HepG2 (cell line): ENCODE data around the gene KLHL11. TPM values are rescaled to one million over a fixed set of nuclear protein-coding genes. Genes with fewer than 3 reads are reported as not detected.

Experiments used
- CEBPZ ChIP-seq: IDR thresholded peaks from 2 replicates; pipeline ENCODE4 v1.6.1; 2012; ENCODE audit warnings: low read length, improper control_type of control experiment
- FOXM1 ChIP-seq: sonication (generic); formaldehyde crosslinking; IDR thresholded peaks from 2 replicates; pipeline ENCODE4 v1.5.0; 2020; ENCODE audit warnings: missing genetic modification reagents
- HMGXB4 ChIP-seq, 2 experiments: sonication (generic) in 1 of 2; formaldehyde crosslinking in 1 of 2; IDR thresholded peaks; 2 replicates each; pipeline versions ENCODE4 v1.4.0 to v1.6.1; 2018 to 2020; ENCODE audit warnings: missing genetic modification reagents in 2 of 2, borderline replicate concordance in 1 of 2, low read depth in 1 of 2, mild to moderate bottlenecking in 1 of 2, missing biosample characterization in 1 of 2
- HNRNPL ChIP-seq: fragments of 200-400 bp; formaldehyde crosslinking; IDR thresholded peaks from 2 replicates; pipeline ENCODE4 v1.6.1; 2017; ENCODE audit warnings: mild to moderate bottlenecking, low read depth, low read length
- MEF2D ChIP-seq: sonication (generic); formaldehyde crosslinking; IDR thresholded peaks from 2 replicates; pipeline ENCODE4 v1.5.1; 2020; ENCODE audit warnings: mild to moderate bottlenecking, missing genetic modification reagents
- MTERF4 ChIP-seq: sonication (generic); formaldehyde crosslinking; IDR thresholded peaks from 2 replicates; pipeline ENCODE4 v1.8.0; 2023; ENCODE audit warnings: mild to moderate bottlenecking, missing genetic modification reagents
- MTF2 ChIP-seq: sonication (generic); formaldehyde crosslinking; IDR thresholded peaks from 2 replicates; pipeline ENCODE4 v1.5.0; 2020; ENCODE audit warnings: missing genetic modification reagents, borderline replicate concordance
- PRDM4 ChIP-seq: sonication (generic); formaldehyde crosslinking; IDR thresholded peaks from 2 replicates; pipeline ENCODE4 v1.9.0; 2021; ENCODE audit warnings: missing genetic modification reagents, borderline replicate concordance
- SNAPC2 ChIP-seq: sonication (generic); formaldehyde crosslinking; IDR thresholded peaks from 2 replicates; pipeline ENCODE4 v1.8.1; 2022; ENCODE audit warnings: mild to moderate bottlenecking, missing genetic modification reagents
- SRSF1 ChIP-seq: fragments of 200-400 bp; formaldehyde crosslinking; optimal IDR thresholded peaks from 2 replicates; pipeline ENCODE3; 2017; ENCODE audit warnings: mild to moderate bottlenecking, low read depth, low read length, moderate library complexity
- SRSF9 ChIP-seq: fragments of 200-400 bp; formaldehyde crosslinking; IDR thresholded peaks from 2 replicates; pipeline ENCODE4 v1.6.1; 2018; ENCODE audit warnings: borderline replicate concordance, mild to moderate bottlenecking, low read depth, low read length; ENCODE audit not compliant: insufficient read depth, poor library complexity, severe bottlenecking
- TSC22D2 ChIP-seq: sonication (generic); formaldehyde crosslinking; IDR thresholded peaks from 2 replicates; pipeline ENCODE4 v1.5.1; 2020; ENCODE audit warnings: missing genetic modification reagents, mild to moderate bottlenecking, borderline replicate concordance
- U2AF1 ChIP-seq: fragments of 200-400 bp; formaldehyde crosslinking; optimal IDR thresholded peaks from 2 replicates; pipeline ENCODE3; 2017; ENCODE audit warnings: mild to moderate bottlenecking, low read depth, low read length
- ZNF335 ChIP-seq: sonication (generic); formaldehyde crosslinking; IDR thresholded peaks from 2 replicates; pipeline ENCODE4 v1.4.0; 2020; ENCODE audit warnings: missing genetic modification reagents
- ZNF350 ChIP-seq: sonication (generic); formaldehyde crosslinking; IDR thresholded peaks from 2 replicates; pipeline ENCODE4 v1.4.0; 2020; ENCODE audit warnings: mild to moderate bottlenecking, low read depth, missing genetic modification reagents, borderline replicate concordance
- ZNF44 ChIP-seq: sonication (generic); formaldehyde crosslinking; IDR thresholded peaks from 2 replicates; pipeline ENCODE4 v1.5.1; 2020; ENCODE audit warnings: mild to moderate bottlenecking, missing genetic modification reagents
- ZNF557 ChIP-seq: sonication (generic); formaldehyde crosslinking; IDR thresholded peaks from 2 replicates; pipeline ENCODE4 v1.4.0; 2020; ENCODE audit warnings: missing genetic modification reagents
- ZNF709 ChIP-seq: sonication (generic); formaldehyde crosslinking; IDR thresholded peaks from 2 replicates; pipeline ENCODE4 v1.5.0; 2020; ENCODE audit warnings: mild to moderate bottlenecking, missing genetic modification reagents
- ZNF773 ChIP-seq: sonication (generic); formaldehyde crosslinking; IDR thresholded peaks from 2 replicates; pipeline ENCODE4 v1.4.0; 2020; ENCODE audit warnings: missing genetic modification reagents, borderline replicate concordance
- ZSCAN22 ChIP-seq: sonication (generic); formaldehyde crosslinking; IDR thresholded peaks from 2 replicates; pipeline ENCODE4 v1.4.0; 2020; ENCODE audit warnings: mild to moderate bottlenecking, missing genetic modification reagents
- polyA plus RNA-seq, 8 experiments: library from polyadenylated mRNA; depleted of rRNA in 3 of 8; stranded (reverse) in 7 of 8; unstranded in 1 of 8; fragments of >200 nt; fragmentation: Illumina TruSeq in 4 of 8; extraction: Trizol in 4 of 8; gene quantifications; 2 replicates each; pipeline versions ENCODE4 v1.2.1 to v1.2.3, GENCODE V29; 2011 to 2016; ENCODE audit warnings: low read depth in 4 of 8, missing spikeins in 1 of 8, mixed read lengths in 1 of 8; ENCODE audit not compliant: insufficient read depth in 1 of 8
- total RNA-seq, 5 experiments: library from RNA; depleted of rRNA; stranded (reverse); fragments of >200 nt; fragmentation: Illumina TruSeq; extraction: Trizol; gene quantifications; 2 replicates each; pipeline ENCODE4 v1.2.3, GENCODE V29; 2016; ENCODE audit warnings: low read depth in 1 of 5

The KLHL11 gene
- total and polyA plus RNA-seq, 2 of the 13 experiments (the other 11 are each of a cell fraction or from before 2014, with no cell fraction given): 7.7 to 27.5 TPM

- TF ChIP-seq CEBPZ (no peak), FOXM1 (CRISPR knock-in tag) (no peak), ZNF709 (CRISPR knock-in tag) (no peak; the same call in 1 of the 2 replicates), SRSF9 (no peak), ZNF44 (CRISPR knock-in tag) (no peak), MTERF4 (CRISPR knock-in tag) (no peak), SNAPC2 (CRISPR knock-in tag) (no peak; the same call in 1 of the 2 replicates), HNRNPL (no peak), ZNF557 (CRISPR knock-in tag) (no peak), ZSCAN22 (CRISPR knock-in tag) (no peak), MTF2 (CRISPR knock-in tag) (no peak), PRDM4 (CRISPR knock-in tag) (no peak), TSC22D2 (CRISPR knock-in tag) (no peak), ZNF350 (CRISPR knock-in tag) (peak; percentile 88), HMGXB4 (CRISPR knock-in tag; IDR thresholded peaks at IDR 0.05; ENCODE audit: borderline replicate concordance in 1 of 2, low read depth in 1 of 2) (no peak; a peak in 1 of 4 replicates), ZNF773 (CRISPR knock-in tag) (no peak), U2AF1 (no peak), SRSF1 (peak; percentile 61), ZNF335 (peak; percentile 5; the same call in 1 of the 2 replicates), MEF2D (CRISPR knock-in tag) (peak; percentile 23; the same call in 1 of the 2 replicates)
Observed at GRCh38 chr17:41810659-41811548, 54.3 kb downstream of the KLHL11 start (continued).
